HG03558 (cell line): Measurements from ENCODE around the gene STON2.
"Not testable (repeated sequence)": the region's sequence is repeated elsewhere in the genome, so short reads cannot be mapped to it uniquely, and the experiment has no call there.

Experiments used
- ATAC-seq: cut with Tn5 transposase; IDR thresholded peaks from one replicate; pipeline ENCODE4 v1.9.1; 2021; ENCODE audit warnings: moderate number of reproducible peaks; ENCODE audit not compliant: unreplicated experiment; ENCODE audit errors: extremely low read depth

Gene STON2

GRCh38 chr14:81385419-81385818, 14.7 kb downstream of the STON2 start:
- no peak for ATAC-seq

- ATAC-seq, result no peak
These were observed 15.2 kb downstream of the STON2 start for GRCh38 chr14:81384900-81385299.

GRCh38 chr14:81382517-81383225, 17.5 kb downstream of the STON2 start:
- ATAC-seq, result no peak

- ATAC-seq, result not testable (repeated sequence)
These were observed 20.1 kb downstream of the STON2 start for GRCh38 chr14:81380009-81380408.

- ATAC-seq, result no peak
These were observed 28.3 kb downstream of the STON2 start for GRCh38 chr14:81371802-81372201.

GRCh38 chr14:81367563-81367962, 32.6 kb downstream of the STON2 start:
- no peak for ATAC-seq

GRCh38 chr14:81366884-81367283, 33.2 kb downstream of the STON2 start:
- no peak for ATAC-seq

- no peak for ATAC-seq
These were observed 33.9 kb downstream of the STON2 start for GRCh38 chr14:81366214-81366613.

GRCh38 chr14:81363746-81364378, 36.3 kb downstream of the STON2 start:
- ATAC-seq, result no peak

- ATAC-seq, result no peak
These were observed 46.3 kb downstream of the STON2 start for GRCh38 chr14:81353691-81354323.

GRCh38 chr14:81352413-81352812, 47.7 kb downstream of the STON2 start:
- no peak for ATAC-seq

- ATAC-seq, result no peak
These were observed 48.9 kb downstream of the STON2 start for GRCh38 chr14:81351205-81351604.

GRCh38 chr14:81350344-81351130, 49.6 kb downstream of the STON2 start:
- ATAC-seq, result no peak

- ATAC-seq, result no peak
These were observed 52.1 kb downstream of the STON2 start for GRCh38 chr14:81348061-81348460.

GRCh38 chr14:81345781-81346180, 54.3 kb downstream of the STON2 start:
- no peak for ATAC-seq

- no peak for ATAC-seq
These were observed 55.5 kb downstream of the STON2 start for GRCh38 chr14:81344481-81345160.

GRCh38 chr14:81343701-81344100, 56.4 kb downstream of the STON2 start:
- ATAC-seq, result no peak

GRCh38 chr14:81342850-81343580, 57.1 kb downstream of the STON2 start:
- ATAC-seq, result no peak

GRCh38 chr14:81341781-81342180, 58.3 kb downstream of the STON2 start:
- ATAC-seq, result no peak

GRCh38 chr14:81341370-81341769, 58.8 kb downstream of the STON2 start:
- no peak for ATAC-seq
